Caco-2 (cell line): ENCODE data around the gene RSPH9. TPM values are rescaled to one million over a fixed set of nuclear protein-coding genes. Genes with fewer than 3 reads are reported as not detected.

Experiments
- BruUV-seq: library from RNA; stranded (reverse); fragments of 400-500 nt; replicated peaks from 2 replicates; lab custom pipeline; 2021; lab: Mats Ljungman, UMichigan
- CTCF ChIA-PET: fragments of 300-600 bp; sonication (Branson Sonifier 250); formaldehyde crosslinking; loops from one replicate; lab custom pipeline; 2022; ENCODE audit warnings: antibody characterized with exemption; lab: Charles Lee
- POLR2A ChIA-PET: fragments of 300-600 bp; sonication (Branson Sonifier 250); formaldehyde crosslinking; loops from one replicate; lab custom pipeline; 2022; ENCODE audit warnings: antibody characterized with exemption; lab: Charles Lee
- DNase-seq, 2 experiments: peaks; one replicate each; pipeline versions ENCODE4 v3.0.0 to v3.0.0-alpha.2; 2020 to 2022
- H3K27me3 ChIP-seq: replicated peaks from 2 replicates; pipeline ENCODE4 v1.6.0; 2011; ENCODE audit warnings: low read length; ENCODE audit not compliant: control insufficient read depth, insufficient read depth
- H3K36me3 ChIP-seq: 2 replicates; pipeline ENCODE4 v1.5.1; 2011; ENCODE audit warnings: low read length; ENCODE audit not compliant: control insufficient read depth, insufficient read depth
- H3K4me1 ChIP-seq: fragments of 250-450 bp; sonication (Bioruptor Pico); 2 replicates; pipeline ENCODE4 v1.5.1; 2020; ENCODE audit warnings: mild to moderate bottlenecking
- H3K4me3 ChIP-seq: 2 replicates; pipeline ENCODE4 v1.5.1; 2011; ENCODE audit warnings: low read depth, mild to moderate bottlenecking, control low read depth, low read length
- H3K9me3 ChIP-seq: fragments of 250-450 bp; sonication (Bioruptor Pico); 2 replicates; pipeline ENCODE4 v1.5.1; 2020; ENCODE audit warnings: mild to moderate bottlenecking, moderate library complexity
- H3K27ac Mint-ChIP-seq: one replicate; pipeline ENCODE4 v1.8.0; 2022; ENCODE audit warnings: mixed read lengths; ENCODE audit not compliant: unreplicated experiment
- H3K27me3 Mint-ChIP-seq: one replicate; pipeline ENCODE4 v1.8.0; 2022; ENCODE audit warnings: mixed read lengths; ENCODE audit not compliant: insufficient read depth, unreplicated experiment
- H3K36me3 Mint-ChIP-seq: one replicate; pipeline ENCODE4 v1.8.0; 2022; ENCODE audit warnings: mild to moderate bottlenecking, mixed read lengths; ENCODE audit not compliant: insufficient read depth, unreplicated experiment
- H3K4me1 Mint-ChIP-seq: one replicate; pipeline ENCODE4 v1.8.0; 2022; ENCODE audit warnings: low read depth, mixed read lengths; ENCODE audit not compliant: unreplicated experiment
- H3K4me3 Mint-ChIP-seq: one replicate; pipeline ENCODE4 v1.8.0; 2022; ENCODE audit warnings: mild to moderate bottlenecking, moderate library complexity, mixed read lengths; ENCODE audit not compliant: unreplicated experiment
- H3K9me3 Mint-ChIP-seq: one replicate; pipeline ENCODE4 v1.8.0; 2022; ENCODE audit warnings: mixed read lengths; ENCODE audit not compliant: unreplicated experiment
- intact Hi-C: fragments of 100-400 bp; cut with micrococcal nuclease; formaldehyde crosslinking; loops from one replicate; pipeline ENCODE4 v1.10.0; 2022; ENCODE audit not compliant: unreplicated experiment
- total RNA-seq: library from RNA; stranded (reverse); gene quantifications from 2 replicates; pipeline ENCODE4 v1.2.3, GENCODE V29; 2022
- TF ChIP-seq, protein P1 (sequence below), 2 experiments: fragments of 200-600 bp in 1 of 2; IDR thresholded peaks; 1 replicate in 1 of 2; 2 replicates in 1 of 2; pipeline versions ENCODE4 v1.5.1 to v1.8.0; 2011 to 2022; ENCODE audit warnings: antibody characterized with exemption in 1 of 2, control low read depth in 1 of 2, inconsistent platforms in 1 of 2, low read depth in 1 of 2, low read length in 1 of 2, mild to moderate bottlenecking in 1 of 2, moderate library complexity in 1 of 2; ENCODE audit not compliant: insufficient read depth in 1 of 2, severe bottlenecking in 1 of 2, unreplicated experiment in 1 of 2

The RSPH9 gene
- total RNA-seq, 1 experiment from 2014 or later, result not detected

DNA sequence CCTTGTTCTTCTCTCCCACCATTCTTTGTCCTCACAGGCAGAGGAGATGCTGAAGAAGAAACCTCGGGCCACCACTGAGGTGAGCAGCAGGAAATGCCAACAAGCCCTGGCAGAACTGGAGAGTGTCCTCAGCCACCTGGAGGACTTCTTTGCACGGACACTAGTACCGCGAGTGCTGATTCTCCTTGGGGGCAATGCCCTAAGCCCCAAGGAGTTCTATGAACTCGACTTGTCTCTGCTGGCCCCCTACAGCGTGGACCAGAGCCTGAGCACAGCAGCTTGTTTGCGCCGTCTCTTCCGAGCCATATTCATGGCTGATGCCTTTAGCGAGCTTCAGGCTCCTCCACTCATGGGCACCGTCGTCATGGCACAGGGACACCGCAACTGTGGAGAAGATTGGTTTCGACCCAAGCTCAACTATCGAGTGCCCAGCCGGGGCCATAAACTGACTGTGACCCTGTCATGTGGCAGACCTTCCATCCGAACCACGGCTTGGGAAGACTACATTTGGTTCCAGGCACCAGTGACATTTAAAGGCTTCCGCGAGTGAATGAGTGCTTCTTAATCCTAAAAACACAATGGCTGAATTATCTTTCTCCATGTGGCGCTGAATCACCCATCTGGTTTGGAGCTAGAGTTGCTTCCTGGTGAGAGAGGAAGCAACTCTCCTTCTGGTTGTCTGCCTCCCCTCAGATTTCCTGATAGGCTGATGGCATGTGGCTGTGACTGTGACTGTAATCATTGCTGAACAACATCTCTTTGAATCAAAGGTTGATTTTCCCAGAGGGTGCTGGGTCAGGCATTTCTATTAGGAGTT, 4.6 kb upstream of the RSPH9 start:
- ChIA-PET CTCF (interaction anchor here (0.6 kb wide), 1 partner anchor 213 kb away, joined by 3 read pairs; the partner anchor contains the start of gene ABCC10), POLR2A (interaction anchor here (0.6 kb wide), 1 partner anchor 11 kb away, joined by 3 read pairs; the partner anchor contains the start of gene GTPBP2)
- BruUV-seq, result no TSS peak
- Mint-ChIP-seq H3K36me3 (peaks cover 71% of the 10 kb centered on the region), H3K27me3 (no peaks in the 10 kb centered on the region), H3K27ac (no peak overlapping the region), H3K4me1 (peaks cover 13% of the 10 kb centered on the region), H3K4me3 (no peak overlapping the region), H3K9me3 (no peaks in the 10 kb centered on the region)
- Histone ChIP-seq H3K27me3 (no peaks in the 10 kb centered on the region), H3K4me1 (no peaks in the 10 kb centered on the region; the same call in 1 of the 2 replicates), H3K36me3 (peaks cover 1% of the 10 kb centered on the region), H3K4me3 (no peak overlapping the region), H3K9me3 (no peaks in the 10 kb centered on the region)
- intact Hi-C loops, result no loop called here
- no peak for DNase-seq
- TF ChIP-seq, protein P1, sequence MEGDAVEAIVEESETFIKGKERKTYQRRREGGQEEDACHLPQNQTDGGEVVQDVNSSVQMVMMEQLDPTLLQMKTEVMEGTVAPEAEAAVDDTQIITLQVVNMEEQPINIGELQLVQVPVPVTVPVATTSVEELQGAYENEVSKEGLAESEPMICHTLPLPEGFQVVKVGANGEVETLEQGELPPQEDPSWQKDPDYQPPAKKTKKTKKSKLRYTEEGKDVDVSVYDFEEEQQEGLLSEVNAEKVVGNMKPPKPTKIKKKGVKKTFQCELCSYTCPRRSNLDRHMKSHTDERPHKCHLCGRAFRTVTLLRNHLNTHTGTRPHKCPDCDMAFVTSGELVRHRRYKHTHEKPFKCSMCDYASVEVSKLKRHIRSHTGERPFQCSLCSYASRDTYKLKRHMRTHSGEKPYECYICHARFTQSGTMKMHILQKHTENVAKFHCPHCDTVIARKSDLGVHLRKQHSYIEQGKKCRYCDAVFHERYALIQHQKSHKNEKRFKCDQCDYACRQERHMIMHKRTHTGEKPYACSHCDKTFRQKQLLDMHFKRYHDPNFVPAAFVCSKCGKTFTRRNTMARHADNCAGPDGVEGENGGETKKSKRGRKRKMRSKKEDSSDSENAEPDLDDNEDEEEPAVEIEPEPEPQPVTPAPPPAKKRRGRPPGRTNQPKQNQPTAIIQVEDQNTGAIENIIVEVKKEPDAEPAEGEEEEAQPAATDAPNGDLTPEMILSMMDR (IDR thresholded peaks at IDR 0.05; ENCODE audit: insufficient read depth in 1 of 2, low read depth in 1 of 2, low read length in 1 of 2, severe bottlenecking in 1 of 2, unreplicated experiment in 1 of 2), result no peak

DNA sequence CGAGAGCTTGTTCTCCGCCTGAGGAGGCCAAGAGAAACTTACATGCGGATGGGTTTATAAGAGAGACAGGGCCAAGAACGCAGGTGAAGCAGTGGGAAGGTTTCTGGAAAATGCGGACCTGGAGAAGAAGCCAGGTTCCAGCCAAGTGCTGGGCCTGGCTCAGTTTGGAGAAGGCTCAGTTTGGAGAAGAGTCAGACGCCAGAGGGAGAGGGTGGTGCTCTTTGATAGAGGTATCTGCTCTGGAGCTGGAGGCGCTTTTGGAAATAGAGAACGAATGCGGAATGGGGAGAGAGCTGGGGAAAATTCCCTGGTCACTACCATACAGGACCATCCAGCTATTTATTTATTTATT, 753 bp downstream of the RSPH9 start:
- DNase-seq, result no peak
- intact Hi-C loops, result no loop called here
- Histone ChIP-seq H3K4me1 (no peaks in the 10 kb centered on the region), H3K36me3 (no peaks in the 10 kb centered on the region; the same call in 1 of the 2 replicates), H3K4me3 (no peak overlapping the region), H3K27me3 (no peaks in the 10 kb centered on the region), H3K9me3 (no peaks in the 10 kb centered on the region)
- TF ChIP-seq, protein P1 (IDR thresholded peaks at IDR 0.05; ENCODE audit: insufficient read depth in 1 of 2, low read depth in 1 of 2, low read length in 1 of 2, severe bottlenecking in 1 of 2, unreplicated experiment in 1 of 2), result no peak
- BruUV-seq, result no TSS peak
- Mint-ChIP-seq H3K36me3 (peaks cover 26% of the 10 kb centered on the region), H3K27me3 (no peaks in the 10 kb centered on the region), H3K27ac (no peak overlapping the region), H3K4me1 (peaks cover 6% of the 10 kb centered on the region), H3K4me3 (no peak overlapping the region), H3K9me3 (no peaks in the 10 kb centered on the region)
- CTCF ChIA-PET, result interaction anchor here (0.6 kb wide), 1 partner anchor 856 kb away, joined by 7 read pairs; no protein-coding TSS in a partner anchor
- POLR2A ChIA-PET, result no interaction called here

- Mint-ChIP-seq H3K9me3 (no peaks in the 10 kb centered on the region), H3K4me1 (peaks cover 5% of the 10 kb centered on the region), H3K27me3 (no peaks in the 10 kb centered on the region), H3K27ac (no peak overlapping the region), H3K36me3 (peaks cover 6% of the 10 kb centered on the region), H3K4me3 (no peak overlapping the region)
- TF ChIP-seq, protein P1 (IDR thresholded peaks at IDR 0.05; ENCODE audit: insufficient read depth in 1 of 2, low read depth in 1 of 2, low read length in 1 of 2, severe bottlenecking in 1 of 2, unreplicated experiment in 1 of 2), result no peak
- intact Hi-C loops, result no loop called here
- H3K27me3 ChIP-seq, result no peaks in the 10 kb centered on the region
- H3K9me3 ChIP-seq, result no peaks in the 10 kb centered on the region
- H3K4me3 ChIP-seq, result no peak overlapping the region
- no TSS peak for BruUV-seq
- H3K36me3 ChIP-seq, result no peaks in the 10 kb centered on the region
- no peak for DNase-seq
- no peaks in the 10 kb centered on the region for H3K4me1 ChIP-seq
- CTCF ChIA-PET, result no interaction called here
- POLR2A ChIA-PET, result no interaction called here
These were observed 2.8 kb downstream of the RSPH9 start for GRCh38 chr6:43647613-43648012.
